HG03378 (cell line): ENCODE data around the gene IDUA.
"Not testable (repeated sequence)": the region's sequence is repeated elsewhere in the genome, so short reads cannot be mapped to it uniquely, and the experiment has no call there.

ENCODE experiments used
- ATAC-seq: cut with Tn5 transposase; IDR thresholded peaks from one replicate; pipeline ENCODE4 v1.9.1; 2021; ENCODE audit warnings: mild to moderate bottlenecking, moderate library complexity; ENCODE audit not compliant: unreplicated experiment

IDUA gene

DNA sequence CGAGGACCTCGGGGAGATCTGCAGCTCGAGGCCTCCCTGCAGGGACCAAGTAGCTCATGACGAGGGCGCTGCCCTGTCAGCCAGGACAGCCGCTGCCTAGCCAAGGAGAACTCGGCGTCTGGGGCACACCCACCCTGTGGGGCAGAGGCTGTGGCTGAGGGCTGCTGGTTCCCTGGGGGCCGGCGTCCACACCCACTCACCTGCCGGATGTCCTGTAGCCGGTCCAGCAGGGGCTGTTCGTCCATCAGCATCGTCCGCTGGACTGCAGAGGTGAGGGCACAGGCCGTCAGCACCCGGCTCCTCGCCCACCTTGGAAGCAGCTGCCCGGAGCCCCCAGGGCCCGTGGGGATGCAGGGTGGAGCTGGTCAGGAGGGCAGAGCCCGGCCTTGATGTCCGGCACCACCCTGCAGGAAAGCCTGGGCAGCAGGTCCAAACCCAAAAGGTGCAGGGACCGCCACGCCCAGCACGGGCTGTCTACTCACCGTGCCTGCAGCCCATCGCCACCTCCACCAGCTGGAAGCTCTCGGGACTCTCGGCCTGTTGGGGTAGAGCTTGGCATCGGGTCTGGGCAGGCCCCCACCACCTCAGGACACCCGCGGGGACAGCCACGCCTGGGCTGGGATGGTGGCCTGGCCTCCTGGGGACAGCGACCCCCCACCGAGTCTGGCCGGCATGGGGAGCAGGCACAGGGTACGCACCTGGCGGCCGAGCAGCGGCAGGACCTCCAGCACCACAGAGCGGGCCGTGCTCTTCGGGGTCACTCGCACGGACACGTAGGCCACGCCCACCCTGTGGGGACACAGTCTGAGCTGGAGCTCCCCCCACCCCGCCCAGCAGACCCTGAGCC is 20.4 kb upstream of the IDUA start:
- no peak for ATAC-seq

DNA sequence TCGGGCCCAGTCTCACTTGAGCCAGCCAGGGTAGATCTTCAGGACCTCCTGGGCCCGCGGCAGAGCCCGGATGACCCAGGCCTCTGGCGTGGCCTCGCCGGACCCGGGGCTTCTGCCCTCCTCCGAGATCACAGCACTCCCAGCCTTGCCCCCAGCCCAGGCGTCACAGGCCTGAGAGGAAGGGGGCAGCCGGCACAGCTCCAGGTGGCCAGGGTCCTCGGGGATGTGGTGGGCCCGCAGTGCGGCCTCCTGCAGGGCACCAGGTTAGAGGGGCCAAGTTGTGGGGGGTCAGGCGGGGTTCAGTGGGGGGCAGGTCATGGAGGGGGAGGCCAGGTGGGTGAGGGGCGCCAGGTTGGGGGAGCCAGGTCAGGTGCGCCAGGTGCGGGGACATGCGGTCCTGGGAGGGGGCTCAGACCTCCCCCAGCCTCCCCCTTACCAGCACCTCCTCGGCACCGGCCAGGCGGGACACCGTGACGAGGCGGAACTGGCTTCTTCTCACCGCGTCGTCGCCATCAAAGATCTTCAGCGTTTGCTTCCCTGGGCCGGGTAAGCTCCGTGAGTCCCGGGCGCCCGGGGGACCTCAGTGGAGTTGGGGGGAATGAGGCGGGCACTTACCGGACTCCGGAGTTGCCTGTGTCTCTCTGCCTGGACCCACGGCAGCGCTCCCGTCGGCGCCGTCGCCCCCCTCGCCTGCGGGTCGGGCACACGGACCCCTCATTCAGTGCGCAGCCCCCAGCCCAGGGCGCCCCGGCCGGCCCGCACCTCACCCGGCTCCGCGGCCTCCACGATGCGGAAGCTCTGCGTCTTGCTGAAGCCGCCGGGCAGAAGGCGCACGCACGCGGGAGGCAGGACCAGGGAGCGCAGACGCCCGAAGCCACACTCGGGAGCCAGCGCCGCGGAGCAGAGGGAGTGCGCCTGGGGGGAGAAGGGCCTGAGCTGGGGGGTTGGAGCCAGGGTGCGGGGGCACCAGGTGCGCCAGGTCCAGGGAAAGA is 19.4 kb upstream of the IDUA start:
- no peak for ATAC-seq

DNA sequence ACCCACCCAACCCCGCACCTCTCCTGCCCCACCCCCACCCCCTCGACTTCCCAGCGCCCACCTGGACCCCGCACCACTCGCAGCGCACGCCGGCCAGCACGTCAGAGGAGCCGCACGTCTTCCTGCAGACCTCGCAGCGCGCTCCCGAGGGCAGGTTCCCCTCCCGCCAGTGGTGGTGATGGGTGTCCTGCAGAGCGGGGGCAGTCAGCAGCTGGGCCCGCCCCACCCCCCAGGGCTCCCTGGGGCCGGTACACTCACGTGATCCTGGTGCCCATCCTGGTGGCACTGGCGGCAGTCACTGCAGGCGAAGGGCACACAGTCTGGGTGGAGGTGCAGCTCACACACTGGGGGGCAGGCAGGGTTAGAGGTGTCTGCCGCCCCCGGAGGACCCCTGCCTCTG is 18.6 kb upstream of the IDUA start:
- no peak for ATAC-seq

DNA sequence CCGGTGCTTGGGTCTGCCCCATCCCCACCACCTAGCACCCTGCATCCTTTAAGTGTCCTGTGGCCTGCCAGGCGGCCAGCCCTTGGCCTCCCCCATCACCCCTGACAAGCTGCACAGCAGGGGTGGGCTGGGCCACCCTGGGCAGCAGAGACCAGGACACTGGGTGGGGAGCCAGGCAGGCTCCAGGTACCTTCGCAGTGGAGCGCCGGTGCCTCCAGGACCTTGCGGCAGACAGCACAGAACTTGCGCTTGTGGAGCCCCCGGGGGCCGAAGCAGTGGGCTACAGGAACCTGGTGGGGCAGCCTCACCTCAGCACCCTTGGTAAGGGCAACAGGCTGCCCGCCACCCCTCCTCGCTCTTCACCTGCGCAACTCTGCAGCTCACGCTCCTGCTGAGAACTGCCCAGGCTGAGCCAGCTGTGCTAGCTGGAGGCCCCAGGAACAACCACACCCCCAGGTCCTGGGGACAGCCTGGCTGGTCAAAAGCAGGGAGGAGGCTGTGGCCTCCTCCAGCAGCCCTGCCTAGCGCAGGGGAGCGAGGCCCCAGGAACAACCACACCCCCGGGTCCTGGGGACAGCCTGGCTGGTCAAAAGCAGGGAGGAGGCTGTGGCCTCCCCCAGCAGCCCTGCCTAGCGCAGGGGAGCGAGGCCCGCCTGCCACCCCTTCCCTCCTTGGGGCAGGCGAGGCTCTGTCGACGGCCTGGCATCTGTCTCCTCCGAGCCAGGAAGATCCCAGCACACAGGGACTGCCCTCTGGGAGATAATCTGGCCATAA is 18.0 kb upstream of the IDUA start:
- no peak for ATAC-seq

DNA sequence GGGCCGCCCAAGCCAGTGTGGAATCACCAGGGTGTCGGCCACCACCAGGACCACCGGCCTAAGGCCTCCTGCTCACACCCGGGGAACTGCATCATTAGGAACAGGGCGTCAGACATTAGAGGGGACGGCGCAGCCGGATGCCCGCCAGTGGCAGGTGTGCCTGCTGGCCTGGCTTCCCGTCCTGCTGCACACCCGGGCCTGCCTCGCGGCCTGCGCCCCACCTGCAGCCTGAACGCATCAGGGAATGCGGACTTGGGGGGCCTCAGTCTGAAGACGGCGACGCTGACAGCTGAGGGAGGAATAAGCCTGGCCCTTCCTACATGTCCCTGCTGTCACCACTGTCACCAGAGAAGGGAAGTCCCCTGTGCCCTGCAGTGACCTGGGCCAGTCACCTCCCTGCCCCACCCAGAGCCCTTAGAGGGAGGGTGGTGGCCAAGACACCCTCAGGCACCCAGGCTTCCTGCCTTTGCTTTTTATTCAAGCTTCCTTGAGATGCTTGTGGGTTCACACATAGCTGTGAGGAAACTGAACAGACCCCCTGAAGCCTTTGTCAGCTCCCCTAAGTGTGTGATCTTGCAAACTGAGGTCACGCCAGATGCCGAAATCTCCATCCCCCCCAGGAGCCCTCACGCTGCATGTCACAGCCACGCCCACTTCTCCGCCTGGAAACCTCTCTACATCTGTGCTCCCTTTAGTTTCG is 16.6 kb upstream of the IDUA start:
- ATAC-seq: no peak

DNA sequence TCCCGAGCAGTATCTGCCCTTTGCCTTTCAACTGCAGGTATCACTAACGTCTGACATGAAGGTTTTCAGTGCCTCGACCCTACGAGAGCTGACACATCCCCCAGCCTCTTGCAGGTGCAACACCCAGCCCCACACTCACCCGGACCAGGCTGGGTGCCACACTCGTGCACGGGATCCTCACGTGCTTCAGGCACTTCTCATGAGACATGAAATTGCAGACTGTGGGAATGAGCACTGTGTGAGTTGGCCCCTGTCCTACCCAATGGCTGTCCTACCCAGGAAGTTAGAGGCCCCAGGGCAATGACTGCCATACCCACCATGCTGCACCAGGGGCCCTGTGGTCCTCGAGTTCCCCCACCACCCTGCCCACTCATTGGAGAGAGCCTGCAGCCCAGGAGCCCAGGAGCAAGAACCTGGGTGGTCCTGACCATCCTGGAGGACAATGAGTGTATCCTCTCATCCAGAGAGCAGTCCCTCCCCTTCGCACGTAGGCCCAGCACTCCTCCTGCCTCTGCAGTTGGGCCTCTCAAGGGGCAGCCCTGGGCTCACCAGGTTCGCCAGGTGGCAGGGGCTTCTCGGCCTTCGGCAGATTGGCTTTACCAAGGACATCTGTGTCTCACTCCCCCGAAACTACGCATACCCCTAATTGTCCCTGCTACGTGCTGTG is 15.9 kb upstream of the IDUA start:
- ATAC-seq: no peak

DNA sequence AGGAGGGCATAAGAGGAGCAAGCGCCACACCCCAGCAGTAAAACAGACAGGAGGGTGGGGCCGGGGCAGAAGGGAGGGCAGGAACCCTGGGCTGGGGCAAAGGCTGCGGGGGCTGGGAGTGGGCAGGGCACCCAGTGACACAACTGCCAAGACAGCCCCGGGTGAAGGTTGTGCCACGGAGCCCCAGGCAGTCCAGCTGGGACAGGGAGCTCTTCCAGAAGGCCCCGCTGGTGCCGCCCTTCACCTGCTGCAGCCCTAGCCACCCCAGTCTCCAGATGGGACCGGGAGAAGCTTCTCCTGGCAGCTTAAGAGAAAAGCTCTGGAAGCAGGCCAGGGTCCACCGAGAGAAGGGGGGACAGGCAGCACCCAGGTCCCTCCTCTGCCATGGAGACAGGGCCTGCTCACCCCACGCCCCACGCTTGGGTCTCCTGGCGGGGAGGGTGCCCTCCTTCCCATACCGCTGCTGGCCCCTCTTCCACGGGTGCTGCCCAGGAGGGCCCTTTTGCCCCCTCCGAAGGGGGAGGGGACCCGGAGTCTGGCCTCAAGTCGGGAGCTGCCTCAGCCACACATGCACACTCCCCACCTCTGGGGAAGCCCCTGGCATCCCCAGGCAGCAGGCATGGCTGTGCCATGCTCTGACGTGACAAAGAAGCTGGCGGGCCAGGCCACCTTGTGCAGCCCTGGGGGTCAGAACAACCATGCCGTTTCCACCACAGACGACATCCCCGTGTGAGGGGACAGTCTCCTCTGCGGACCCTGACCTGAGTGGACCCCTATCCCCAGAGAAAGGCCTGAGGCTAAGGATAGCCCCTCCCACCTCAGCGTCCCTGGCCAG is 15.0 kb upstream of the IDUA start:
- no peak for ATAC-seq

DNA sequence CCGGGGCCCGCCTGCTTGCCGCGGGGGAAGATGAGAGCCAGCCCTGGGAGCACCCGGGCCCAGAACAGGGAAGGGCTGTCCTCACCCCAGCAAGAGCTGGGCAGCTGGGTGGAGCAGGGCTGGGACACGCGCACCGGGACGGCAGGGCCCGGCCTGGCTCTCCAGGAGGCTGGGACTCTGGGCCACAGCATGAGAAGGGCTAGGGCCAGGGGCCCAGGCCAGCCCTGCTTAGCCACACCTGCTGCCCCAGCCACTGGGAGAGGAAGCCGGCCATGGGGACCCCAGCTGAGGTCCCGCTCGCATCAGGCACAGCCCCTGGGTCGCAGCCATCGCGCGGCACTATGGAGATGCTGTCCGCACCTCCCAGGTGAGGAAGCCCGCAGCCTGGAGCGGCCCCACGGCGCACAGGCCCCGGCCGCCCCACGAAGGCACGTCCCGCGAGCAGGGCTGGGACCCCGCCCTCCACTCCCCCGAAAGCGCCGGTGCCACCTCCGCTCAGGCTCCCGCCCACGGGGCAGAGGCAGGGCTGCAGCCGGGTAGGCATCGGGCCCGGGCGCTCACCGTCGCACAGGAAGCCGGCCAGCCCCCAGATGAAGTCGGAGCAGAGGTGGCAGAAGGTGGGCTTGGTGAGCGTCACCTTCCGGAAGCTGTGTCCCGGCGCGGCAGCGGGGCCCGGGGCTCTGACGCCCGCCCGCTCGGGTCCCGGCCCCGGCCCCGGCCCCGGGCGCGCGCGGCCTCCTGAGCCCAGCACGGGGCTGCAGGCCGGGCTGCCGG is 14.0 kb upstream of the IDUA start:
- no peak for ATAC-seq

DNA sequence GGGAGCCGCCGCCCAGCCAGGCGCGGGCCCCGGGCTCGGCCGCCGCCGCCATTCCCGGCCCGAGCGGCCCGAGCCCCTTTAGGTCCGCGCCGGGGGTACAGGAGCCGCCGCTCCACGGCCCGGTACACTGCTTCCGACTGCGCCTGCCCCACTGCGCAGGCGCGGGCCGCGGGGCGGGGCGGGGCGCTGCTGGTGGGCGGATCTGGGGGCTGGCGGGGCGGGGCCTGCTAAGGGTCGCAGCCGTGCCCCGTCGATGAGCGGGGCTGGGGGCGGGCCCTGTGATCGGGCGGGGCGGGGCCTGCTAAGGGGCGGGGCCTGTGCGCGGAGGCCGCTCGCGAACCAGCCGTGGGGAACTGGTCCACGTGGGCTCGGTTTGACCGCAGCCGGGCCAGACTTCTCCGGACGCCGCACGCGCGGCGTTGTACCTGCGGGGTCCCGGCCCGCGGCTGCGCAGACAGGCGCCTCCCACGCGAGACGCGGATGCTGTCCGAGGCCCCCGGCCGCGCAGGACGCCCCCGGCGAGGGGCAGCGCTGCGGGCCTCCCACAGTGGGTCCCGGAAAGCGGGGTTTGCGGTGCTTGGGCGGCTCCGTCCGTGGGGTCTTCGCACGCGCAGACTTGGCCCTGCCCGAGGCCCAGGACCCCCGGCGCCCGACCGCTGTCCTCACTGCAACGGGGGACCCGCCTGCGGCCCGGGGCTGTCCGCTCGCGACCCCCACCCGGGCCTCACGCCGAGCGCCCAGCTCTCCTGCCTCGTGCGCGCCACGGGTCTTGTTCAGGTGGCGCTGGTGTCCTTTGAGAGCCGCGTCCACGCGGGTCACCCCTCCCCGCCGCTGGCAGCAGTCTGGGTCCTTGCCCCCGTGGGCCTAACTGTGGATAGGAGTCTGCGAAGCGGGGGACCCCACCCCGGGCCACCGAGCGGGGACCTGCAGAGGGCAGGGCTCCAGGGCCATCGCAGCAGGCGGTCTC is 13.1 kb upstream of the IDUA start, which contains the start of gene DGKQ:
TSS of gene DGKQ (minus strand) at position 139 of the 967 bp plus-strand sequence. CDS start at position 52, 87 bp downstream.
- no peak for ATAC-seq

DNA sequence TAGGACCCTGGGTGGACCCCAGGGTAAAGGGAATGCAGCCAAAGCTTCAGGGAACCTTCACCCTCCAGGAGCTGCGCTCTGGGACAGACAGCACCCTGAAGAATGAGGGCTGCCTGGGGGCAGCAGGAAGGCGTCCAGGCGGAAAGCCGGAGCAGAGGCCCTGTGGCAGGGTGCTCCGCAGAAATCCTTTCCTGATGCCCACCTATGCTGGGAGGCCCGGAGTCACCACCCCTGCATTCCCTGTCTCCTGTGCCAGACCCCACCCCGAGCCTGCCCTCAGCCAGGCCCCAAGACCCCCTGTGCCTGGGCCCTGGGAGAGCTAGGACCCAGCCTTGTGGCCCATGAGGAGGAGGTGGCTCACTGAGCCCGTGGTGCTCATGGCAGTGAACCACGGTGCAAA is 12.2 kb upstream of the IDUA start:
- no peak for ATAC-seq

DNA sequence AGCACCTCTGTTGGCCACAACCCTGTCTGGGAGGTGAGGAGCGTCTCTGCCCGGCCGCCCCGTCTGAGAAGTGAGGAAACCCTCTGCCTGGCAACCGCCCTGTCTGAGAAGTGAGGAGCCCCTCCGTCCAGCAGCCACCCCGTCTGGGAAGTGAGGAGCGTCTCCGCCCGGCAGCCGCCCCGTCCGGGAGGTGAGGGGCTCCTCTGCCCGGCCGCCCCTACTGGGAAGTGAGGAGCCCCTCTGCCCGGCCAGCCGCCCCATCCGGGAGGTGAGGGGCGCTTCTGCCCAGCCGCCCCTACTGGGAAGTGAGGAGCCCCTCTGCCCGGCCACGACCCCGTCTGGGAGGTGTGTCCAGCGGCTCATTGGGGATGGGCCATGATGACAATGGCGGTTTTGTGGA is 10.8 kb upstream of the IDUA start:
- not testable (repeated sequence) for ATAC-seq

DNA sequence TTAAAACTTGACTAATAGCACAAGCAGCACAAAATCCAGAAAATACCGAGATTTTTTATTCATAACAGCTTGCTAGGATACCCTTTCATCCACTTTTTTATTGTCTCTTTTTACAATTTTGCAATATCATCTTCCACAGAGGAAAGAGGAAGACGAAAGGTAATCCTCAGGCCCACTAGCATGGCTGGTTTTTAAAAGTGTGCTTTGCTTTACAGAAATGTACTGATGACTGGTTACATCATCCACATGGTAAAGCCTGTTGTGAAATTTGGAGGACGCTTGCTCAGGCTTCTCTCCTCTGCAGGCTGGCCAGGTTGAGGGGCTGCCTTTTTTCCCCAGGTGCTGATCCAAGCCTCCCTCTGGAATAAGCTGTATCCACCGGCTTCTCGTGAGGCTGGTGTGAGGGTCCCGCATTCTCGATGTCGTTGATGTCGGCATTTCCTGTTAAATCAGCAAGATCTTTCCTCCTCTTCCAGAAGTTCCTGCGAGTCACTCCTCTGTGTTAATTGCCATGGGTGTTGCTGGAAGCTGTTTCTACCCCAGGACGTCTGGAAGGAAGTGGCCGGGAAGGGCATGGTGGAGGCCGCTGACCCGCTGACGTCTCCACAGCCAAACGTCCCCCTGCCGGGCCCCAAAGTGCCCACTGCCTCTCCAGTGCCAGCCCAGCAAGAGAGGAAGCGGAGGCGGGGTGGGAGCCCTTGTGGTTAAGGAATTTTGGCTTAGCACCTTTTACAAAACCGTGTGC is 7.7 kb upstream of the IDUA start:
- no peak for ATAC-seq

DNA sequence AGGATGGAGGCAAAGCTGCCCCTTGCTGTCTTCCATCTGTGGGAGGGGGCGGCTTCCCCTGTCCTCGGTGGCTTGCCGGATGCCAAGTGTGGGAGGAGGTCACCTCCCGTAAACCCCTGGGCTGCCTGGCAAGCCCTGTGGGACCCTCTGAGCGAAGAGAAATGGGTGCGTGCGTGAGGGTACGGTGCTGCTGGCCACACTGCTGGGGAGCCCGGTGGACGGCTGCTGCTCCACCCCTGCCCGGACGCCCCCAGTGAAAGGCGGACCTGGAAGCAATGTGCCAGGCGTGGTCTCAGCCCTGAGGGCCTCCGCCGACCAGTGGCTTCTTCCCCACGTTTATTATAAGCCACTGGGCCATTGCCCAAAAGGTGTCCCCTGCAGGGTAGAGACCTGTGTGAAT is 4.6 kb upstream of the IDUA start:
- ATAC-seq: no peak

DNA sequence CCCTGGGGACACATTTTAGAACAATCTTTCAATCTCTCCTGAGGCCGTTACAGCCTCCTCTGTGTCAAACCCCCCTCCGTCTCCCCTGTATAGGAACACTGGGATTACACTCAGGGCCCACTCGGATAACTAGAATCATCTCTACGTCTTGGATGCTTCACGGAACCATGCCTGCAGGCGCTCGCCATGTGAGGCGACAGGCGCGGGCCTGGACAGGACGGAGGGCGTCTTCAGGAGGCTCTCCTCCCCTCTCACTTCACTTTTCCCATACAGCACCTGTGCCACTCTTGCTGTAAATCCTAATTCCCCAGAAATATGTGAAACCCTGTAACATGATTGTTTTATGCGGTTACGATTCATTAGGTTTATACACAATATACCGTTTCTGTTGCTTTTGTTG is 4.0 kb upstream of the IDUA start:
- no peak for ATAC-seq

DNA sequence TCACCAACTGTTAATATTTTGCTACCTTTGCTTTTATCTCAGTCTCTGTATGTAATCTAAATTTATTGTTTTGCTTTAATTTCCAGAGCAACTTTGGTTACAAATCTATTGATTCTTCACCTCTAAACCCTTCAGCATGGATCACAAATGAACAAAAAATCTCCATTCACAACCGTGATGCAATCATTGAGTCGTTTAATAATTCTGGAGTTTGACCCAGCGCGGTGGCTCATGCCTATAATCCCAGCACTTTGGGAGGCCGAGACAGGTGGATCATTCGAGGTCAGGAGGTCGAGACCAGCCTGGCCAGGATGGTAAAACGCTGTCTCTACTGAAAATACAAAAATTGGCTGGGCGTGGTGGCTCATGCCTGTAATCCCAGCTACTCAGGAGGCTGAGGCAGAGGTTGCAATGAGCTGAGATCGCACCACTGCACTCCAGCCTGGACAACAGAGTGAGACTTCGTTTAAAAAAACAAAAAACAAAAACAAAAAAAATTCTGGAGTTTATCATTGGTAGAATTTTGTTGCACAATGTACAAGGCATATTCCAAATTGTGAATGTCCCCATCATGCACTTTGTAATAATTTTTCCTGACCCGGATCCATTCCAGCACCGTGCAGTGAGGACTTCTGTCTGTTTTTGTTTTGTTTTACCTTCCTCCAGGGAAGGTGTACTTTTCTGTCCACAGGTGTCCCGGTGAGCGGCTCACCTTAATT is 2.3 kb upstream of the IDUA start:
- no peak for ATAC-seq
